Diencephalon (tissue), 1 donor: ENCODE results near the gene METTL15. TPM values are rescaled to one million over a fixed set of nuclear protein-coding genes. Genes with fewer than 3 reads are reported as not detected.

Experiments used
- small RNA-seq: library from RNA; depleted of rRNA; stranded (forward); fragments of <200 nt; gene quantifications from one replicate; pipeline ENCODE3, GENCODE V24; 2014
- total RNA-seq: library from RNA; depleted of rRNA; stranded (reverse); fragments of >200 nt; gene quantifications from one replicate; pipeline ENCODE4 v1.2.3, GENCODE V29; 2014

The METTL15 gene
- total RNA-seq: 29.5 TPM

DNA sequence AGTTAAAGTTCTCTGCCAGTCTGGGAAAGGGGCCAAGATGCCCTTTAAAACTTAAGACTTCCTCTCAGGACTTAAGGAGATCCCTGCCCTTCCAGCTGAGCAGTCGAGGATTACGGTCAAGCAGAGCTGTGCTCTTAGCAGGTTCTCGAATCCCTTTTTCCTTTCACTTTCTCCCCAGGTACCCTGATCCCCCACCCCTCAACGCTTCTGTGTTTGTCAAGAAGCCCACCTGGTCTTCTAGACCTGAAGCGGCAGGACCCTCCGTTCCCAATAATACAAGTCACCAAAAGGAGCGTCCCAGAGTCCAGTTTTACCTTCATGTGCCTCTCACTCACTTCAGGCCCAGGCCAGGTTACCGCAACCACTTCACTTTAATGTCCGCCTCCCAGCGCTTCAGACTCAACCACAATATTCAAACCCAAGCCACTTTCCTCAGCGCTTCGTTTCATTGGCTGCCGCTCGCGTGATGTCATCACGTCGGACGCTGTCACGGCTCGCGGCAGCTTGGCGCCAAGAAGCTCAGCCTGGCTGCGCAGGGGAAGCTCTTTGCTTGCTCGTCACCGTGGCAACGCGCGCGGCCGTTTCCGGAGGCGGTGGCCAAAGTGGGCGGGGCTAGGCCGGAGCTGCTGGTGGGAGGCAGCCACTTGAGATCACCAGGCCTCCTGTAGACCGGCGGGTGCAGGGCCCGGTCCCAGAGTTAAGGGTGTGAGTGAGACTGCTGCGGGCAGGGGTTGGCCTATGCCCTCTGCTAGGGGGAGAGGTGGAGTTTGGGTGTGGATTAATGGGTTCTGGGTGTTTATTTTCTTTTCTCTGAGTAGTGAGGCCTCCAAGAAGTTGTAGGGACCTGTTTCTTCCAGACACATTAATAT, at the start of gene METTL15, which contains the start of gene KIF18A:
METTL15 (plus strand) TSS at position 639 of the 869 bp plus-strand sequence. CDS start 4,947 bp downstream, outside the sequence.
KIF18A (minus strand) TSS at position 407 of the 869 bp plus-strand sequence. CDS start 10,209 bp downstream, outside the sequence.

Small RNA genes within 50 kb of the gene (small RNA-seq; reads per million reads assigned to genes)
- not detected for gene AC023206.1

Other genes starting within 250 kb of the METTL15 start
- 6.9 TPM for gene KIF18A, start 232 bp upstream of the METTL15 start, total RNA-seq